Stimulated activated naive CD4-positive, alpha-beta T cell treated with Interleukin-2 at 50 U/mL for 16 hours (primary cell): ENCODE data around the gene CPLANE1.
"Not testable (repeated sequence)": the region's sequence is repeated elsewhere in the genome, so short reads cannot be mapped to it uniquely, and the experiment has no call there.

Experiments
- DNase-seq: peaks from one replicate; lab custom pipeline; 2025; lab: John Stamatoyannopoulos, UW

Gene CPLANE1

GRCh38 chr5:37248970-37249814, at the start of gene CPLANE1:
Gene CPLANE1, minus strand, starts transcription at chr5:37249376. Its CDS starts 1,678 bp downstream, at chr5:37247698.
- peak; percentile 52 for DNase-seq

- not testable (repeated sequence) for DNase-seq
Measured at GRCh38 chr5:37296313-37296712, 47.1 kb upstream of the CPLANE1 start.

- no peak for DNase-seq
Measured at GRCh38 chr5:37283214-37283820, 34.1 kb upstream of the CPLANE1 start.

DNA sequence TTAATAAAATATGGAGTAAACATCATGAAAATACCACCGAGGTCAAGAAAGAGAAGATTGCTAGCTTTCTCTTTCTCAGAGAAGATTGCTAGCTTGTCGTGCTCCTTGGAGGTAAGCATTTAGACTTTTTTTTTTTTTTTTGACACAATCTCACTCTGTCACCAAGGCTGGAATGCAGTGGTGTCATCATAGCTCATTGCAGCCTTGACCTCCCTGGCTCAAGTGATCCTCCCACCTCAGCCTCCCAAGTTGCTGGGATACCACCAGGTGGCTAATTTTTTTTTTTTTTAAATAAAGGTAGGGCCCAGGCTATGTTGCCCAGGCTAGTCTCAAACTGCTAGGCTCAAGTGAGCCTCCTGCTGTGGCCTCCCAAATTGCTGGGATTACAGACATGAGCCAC, 26.3 kb upstream of the CPLANE1 start:
- no peak for DNase-seq

- no peak for DNase-seq
Measured at GRCh38 chr5:37272511-37272910, 23.3 kb upstream of the CPLANE1 start.

DNA sequence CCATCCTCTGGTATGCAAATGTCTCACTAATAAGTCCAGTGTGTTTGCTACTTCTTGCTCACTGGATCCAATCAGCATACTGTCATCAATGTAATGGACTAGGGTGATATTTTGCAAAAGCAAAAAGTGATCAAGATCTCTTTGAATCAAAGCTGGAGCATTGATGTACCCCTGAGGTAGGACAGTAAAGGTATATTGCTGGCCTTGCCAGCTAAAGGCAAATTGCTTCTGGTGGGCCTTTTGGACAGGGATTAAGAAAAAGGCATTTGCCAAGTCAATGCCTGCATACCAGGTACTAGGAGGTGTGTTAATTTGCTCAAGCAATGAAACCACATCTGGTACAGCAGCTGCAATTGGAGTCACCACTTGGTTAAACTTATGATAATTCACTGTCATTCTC, 18.9 kb upstream of the CPLANE1 start:
- DNase-seq: not testable (repeated sequence)

DNA sequence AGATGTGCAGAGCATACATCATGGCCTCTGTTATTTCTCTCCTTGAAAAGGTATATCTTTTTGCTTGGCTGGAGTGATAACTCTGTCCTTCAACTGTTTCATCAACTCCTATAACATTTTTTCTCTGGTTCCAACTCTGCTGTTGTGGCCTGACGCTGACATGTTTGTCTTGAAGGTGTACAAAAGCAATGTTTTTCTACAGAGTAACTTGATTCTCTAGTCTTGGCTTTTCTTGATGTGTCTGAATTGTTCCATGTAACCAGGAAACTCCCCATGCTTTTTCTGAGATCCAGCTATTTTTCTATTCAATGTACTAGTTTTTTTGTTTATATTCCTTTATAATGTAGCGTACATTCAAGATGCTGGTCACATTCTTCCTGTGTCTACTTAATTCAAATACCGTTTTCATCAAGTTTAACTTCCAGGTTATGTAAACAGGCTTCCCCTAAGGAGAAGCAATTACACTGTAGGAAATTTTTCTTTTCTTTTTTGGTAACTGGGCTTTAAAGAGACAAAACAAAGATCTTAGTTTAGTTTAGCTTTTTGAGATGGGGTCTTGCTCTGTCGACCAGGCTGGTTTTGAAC, 6.7 kb upstream of the CPLANE1 start:
- DNase-seq: no peak

DNA sequence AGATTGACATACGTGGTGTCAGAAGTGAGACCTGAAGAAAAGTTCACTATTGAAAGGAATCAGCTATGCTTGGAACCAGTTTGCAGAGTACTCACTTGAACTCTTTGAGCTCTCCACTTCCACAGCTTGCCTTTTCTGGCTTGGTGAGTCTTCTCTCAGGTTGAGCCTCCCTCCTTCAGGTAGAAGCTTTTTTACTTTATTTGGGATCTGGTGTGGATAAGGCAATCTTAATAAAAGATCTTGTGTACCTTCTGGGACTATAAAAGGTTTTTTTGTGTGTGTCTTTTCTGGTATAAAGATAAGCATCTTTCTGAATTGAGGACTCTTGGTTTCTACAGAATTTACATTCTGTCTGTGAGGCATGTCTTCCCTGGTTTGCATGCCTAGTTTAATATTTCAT, 5.4 kb upstream of the CPLANE1 start:
- DNase-seq: no peak

DNA sequence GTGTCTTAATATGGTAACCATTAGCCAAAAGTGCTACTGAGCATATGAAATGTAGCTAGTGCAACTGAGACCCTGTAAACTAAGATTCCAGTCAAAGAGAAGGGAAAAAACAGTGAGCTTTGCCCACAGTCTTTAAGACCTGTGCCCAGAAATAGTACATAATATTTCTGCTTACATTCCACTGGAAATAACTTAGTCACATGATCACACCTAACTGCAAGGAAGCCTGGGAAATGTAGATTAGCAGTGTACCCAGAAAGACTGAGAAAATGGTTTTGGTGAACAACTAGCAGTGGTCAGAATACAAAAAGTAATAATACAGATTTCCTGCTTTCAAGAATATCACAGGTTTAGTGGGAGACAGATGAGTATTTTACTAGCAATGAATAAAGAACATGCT, 2.5 kb upstream of the CPLANE1 start:
- DNase-seq: no peak

DNA sequence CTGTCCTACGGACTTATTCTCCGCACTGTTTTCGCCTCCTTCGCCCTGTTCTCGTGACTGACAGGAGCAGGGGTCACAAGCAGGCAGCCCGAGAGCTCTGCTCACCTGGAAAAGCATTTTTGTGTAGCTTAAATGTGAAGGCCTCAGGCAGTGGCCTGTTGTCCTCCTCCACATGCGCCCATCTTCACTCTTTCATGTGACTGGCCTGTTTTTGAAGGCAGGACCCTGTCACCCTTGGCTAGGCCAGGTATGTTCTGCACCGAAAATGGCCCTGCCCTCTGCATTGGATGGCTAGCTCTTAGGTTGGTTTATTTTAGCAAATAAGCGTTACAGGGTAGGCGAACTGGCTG, 614 bp upstream of the CPLANE1 start:
- no peak for DNase-seq

GRCh38 chr5:37248421-37248969, 681 bp downstream of the CPLANE1 start:
- no peak for DNase-seq

GRCh38 chr5:37247496-37247895, 1.7 kb downstream of the CPLANE1 start:
- no peak for DNase-seq

- no peak for DNase-seq
Measured at GRCh38 chr5:37247036-37247435, 2.1 kb downstream of the CPLANE1 start.

DNA sequence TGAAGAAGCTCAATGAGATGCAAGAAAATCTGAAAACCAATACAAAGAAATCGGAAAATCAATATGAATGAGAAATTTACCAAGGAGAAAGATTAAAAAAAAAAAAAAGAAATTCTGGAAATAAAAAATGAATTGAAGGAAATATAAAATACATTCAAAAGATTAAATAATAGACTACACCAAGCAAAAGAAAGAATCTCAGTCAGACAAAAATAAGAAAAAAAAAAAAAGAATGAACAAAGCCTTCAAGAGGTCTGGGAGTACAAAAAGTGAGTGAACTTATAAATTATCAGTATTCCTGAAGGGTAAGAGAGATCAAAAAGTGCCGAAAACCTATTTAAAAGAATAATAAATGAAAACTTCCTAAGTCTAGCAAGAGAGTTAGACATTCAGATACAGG, 14.9 kb downstream of the CPLANE1 start:
- DNase-seq: no peak

- no peak for DNase-seq
Measured at GRCh38 chr5:37226377-37226776, 22.8 kb downstream of the CPLANE1 start.

DNA sequence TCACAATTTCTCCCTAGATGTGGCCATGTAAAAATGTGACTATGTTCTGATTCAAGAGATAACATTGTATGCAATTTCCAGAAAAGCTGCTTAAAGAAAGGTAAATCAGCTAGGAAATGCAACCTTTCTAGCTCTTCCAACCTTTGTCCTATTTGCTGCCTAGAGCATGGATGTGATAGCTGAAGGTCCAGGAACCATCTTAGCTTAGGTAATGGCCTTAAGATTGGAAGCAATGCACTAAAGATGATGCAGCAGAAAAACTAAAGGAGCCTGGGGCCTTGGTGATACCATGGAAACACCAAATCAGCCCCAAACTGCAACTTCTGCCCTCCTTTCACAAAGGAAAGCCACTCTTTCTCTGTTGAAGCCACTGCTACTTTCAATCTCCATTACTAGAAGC, 27.0 kb downstream of the CPLANE1 start:
- DNase-seq: no peak

- DNase-seq: not testable (repeated sequence)
Measured at GRCh38 chr5:37220426-37220825, 28.8 kb downstream of the CPLANE1 start.

DNA sequence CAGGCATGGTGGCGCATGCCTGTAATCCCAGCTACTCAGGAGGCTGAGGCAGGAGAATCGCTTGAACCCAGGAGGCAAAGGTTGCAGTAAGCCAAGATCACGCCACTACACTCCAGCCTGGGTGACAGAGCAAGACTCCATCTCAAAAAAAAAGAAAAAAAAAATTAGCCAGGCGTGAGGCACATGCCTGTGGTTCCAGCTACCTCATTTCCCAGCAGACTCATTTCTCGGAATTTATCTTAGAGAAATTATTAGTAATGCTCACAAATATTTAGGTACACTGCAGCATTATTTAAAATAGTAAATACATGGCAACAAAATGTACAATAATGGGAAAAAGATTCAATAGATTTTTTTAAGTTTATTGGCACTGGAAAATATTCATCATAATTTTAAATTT, 29.8 kb downstream of the CPLANE1 start:
- not testable (repeated sequence) for DNase-seq

DNA sequence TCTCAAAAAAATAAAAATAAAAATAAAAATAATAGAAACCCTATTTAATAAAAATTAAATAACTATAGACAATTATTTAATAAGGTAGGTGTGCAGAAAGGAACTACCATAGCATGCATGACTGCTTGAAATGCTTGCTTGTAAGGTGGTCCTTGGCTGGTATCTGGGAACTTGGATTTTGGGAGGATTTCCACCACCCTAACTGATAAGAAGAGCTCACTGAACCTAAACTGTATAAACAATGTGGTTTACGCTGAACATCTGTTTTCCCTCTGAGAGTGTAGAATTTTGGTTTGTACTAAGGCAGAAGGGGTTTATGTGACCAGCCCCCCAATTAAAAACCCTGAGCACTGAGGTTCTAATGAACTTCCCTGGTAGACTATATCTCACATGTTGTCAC, 31.2 kb downstream of the CPLANE1 start:
- no peak for DNase-seq

DNA sequence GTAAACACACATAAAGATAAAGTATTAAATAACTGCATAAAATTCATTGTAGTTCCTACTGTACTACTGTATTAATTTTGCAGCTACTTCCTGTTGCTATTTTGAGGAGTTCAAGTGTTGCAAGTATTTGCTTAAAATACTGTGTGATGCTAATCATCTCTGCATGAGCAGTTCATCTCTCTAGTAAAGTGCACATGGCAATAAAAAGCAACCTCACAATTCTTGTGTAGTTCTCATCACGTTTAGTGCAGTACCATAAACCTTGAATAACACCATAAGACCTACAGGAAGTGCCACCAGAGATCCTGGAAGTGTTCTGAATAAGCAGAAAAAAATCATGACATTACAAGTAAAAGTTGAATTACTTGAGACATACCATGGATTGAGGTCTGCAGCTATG, 34.6 kb downstream of the CPLANE1 start:
- DNase-seq: no peak

GRCh38 chr5:37212096-37212495, 37.1 kb downstream of the CPLANE1 start:
- DNase-seq: no peak

DNA sequence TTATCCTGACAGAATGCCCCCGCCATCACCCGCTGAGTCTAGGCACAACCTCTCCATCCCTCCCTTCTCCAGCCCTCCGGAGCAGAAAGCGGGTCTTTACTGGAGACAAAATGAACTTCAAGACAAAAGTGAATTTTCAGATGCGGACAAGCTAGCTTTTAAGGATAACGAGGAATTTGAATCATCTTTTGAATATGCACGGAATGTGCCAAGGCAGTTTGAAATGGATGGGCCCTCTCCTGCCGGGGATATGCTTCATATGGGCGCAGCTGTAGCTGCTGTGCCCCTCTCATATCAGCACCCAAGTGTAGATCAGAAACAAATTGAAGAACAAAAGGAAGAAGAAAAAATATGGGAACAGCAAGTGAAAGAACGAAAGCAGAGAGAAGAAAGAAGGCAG, 37.5 kb downstream of the CPLANE1 start:
- DNase-seq: no peak
